Endothelial cell of umbilical vein (primary cell): ENCODE results near the gene RNU7-1. TPM values are rescaled to one million over a fixed set of nuclear protein-coding genes. Genes with fewer than 3 reads are reported as not detected.

ENCODE experiments used
- BruUV-seq: library from RNA; stranded (reverse); fragments of 400-500 nt; replicated peaks from 2 replicates; lab custom pipeline; 2021; lab: Mats Ljungman, UMichigan
- CTCF ChIA-PET: fragments of 300-600, 350-600 bp; sonication (Branson Sonifier 250); formaldehyde crosslinking; loops from one replicate; lab custom pipeline; 2021; ENCODE audit warnings: antibody characterized with exemption, inconsistent platforms; lab: Charles Lee
- POLR2A ChIA-PET: fragments of 300-600, 350-600 bp; sonication (Branson Sonifier 250); formaldehyde crosslinking; loops from one replicate; lab custom pipeline; 2021; ENCODE audit warnings: antibody characterized with exemption, inconsistent platforms; lab: Charles Lee
- DNase-seq: peaks from one replicate; pipeline ENCODE4 v3.0.0-alpha.2; 2011; ENCODE audit warnings: low read depth, low spot score
- FAIRE-seq: peaks from 2 replicates; lab custom pipeline; 2011; peaks lifted over from hg19 to GRCh38; lab: Jason Lieb, UNC
- H2AFZ ChIP-seq: 2 replicates; pipeline ENCODE4 v1.6.0; 2012; ENCODE audit warnings: low read depth, low read length, control low read depth, inconsistent platforms
- H3K27ac ChIP-seq: 2 replicates; pipeline ENCODE4 v1.5.1; 2011; ENCODE audit warnings: low read depth, mild to moderate bottlenecking, control low read depth, low read length, moderate library complexity; ENCODE audit not compliant: insufficient read depth
- H3K27me3 ChIP-seq, 2 experiments: 2 replicates each; pipeline versions ENCODE4 v1.6.0 to v1.6.1; 2011; ENCODE audit warnings: low read length in 2 of 2, mixed read lengths in 1 of 2; ENCODE audit not compliant: control insufficient read depth in 2 of 2, insufficient read depth in 2 of 2
- H3K36me3 ChIP-seq, 2 experiments: 2 replicates in 1 of 2; 3 replicates in 1 of 2; pipeline ENCODE4 v1.5.1; 2011; ENCODE audit warnings: low read length in 2 of 2, mild to moderate bottlenecking in 1 of 2, moderate library complexity in 1 of 2; ENCODE audit not compliant: control insufficient read depth in 2 of 2, insufficient read depth in 2 of 2; ENCODE audit errors: extremely low read depth in 1 of 2
- H3K4me1 ChIP-seq: 3 replicates; pipeline ENCODE4 v1.5.1; 2011; ENCODE audit warnings: mild to moderate bottlenecking, low read length; ENCODE audit not compliant: control insufficient read depth, insufficient read depth; ENCODE audit errors: extremely low read depth
- H3K4me2 ChIP-seq: 2 replicates; pipeline ENCODE4 v1.6.1; 2011; ENCODE audit warnings: low read length, control low read depth, mixed read lengths; ENCODE audit not compliant: insufficient read depth
- H3K4me3 ChIP-seq, 3 experiments: fragments of 200-600 bp in 1 of 3; sonication (generic), shearing (Covaris generic) in 1 of 3; replicated peaks in 1 of 3; 2 replicates each; pipeline ENCODE4 v1.5.1; 2011 to 2016; ENCODE audit warnings: control low read depth in 3 of 3, low read length in 3 of 3, mild to moderate bottlenecking in 2 of 3, inconsistent platforms in 1 of 3, low read depth in 1 of 3, moderate library complexity in 1 of 3; ENCODE audit not compliant: insufficient read depth in 1 of 3
- H3K79me2 ChIP-seq: 2 replicates; pipeline ENCODE4 v1.6.0; 2012; ENCODE audit warnings: low read length, inconsistent platforms; ENCODE audit not compliant: control insufficient read depth, insufficient read depth
- H3K9ac ChIP-seq: replicated peaks from 2 replicates; pipeline ENCODE3; 2011; ENCODE audit warnings: low read length, control low read depth; ENCODE audit not compliant: insufficient read depth; ENCODE audit errors: extremely low read depth
- H3K9me1 ChIP-seq: replicated peaks from 3 replicates; pipeline ENCODE4 v1.6.0; 2011; ENCODE audit warnings: mild to moderate bottlenecking, low read length; ENCODE audit not compliant: control insufficient read depth, insufficient read depth; ENCODE audit errors: extremely low read depth
- H3K9me3 ChIP-seq: replicated peaks from 2 replicates; pipeline ENCODE4 v1.5.1; 2012; ENCODE audit warnings: low read length, inconsistent platforms; ENCODE audit not compliant: control insufficient read depth, insufficient read depth
- H4K20me1 ChIP-seq: replicated peaks from 2 replicates; pipeline ENCODE3; 2011; ENCODE audit warnings: mild to moderate bottlenecking, low read length; ENCODE audit not compliant: control insufficient read depth, insufficient read depth; ENCODE audit errors: extremely low read depth
- CTCF ChIP-seq, 2 donors: IDR thresholded peaks; 1 replicate in 1 of 2; 2 replicates in 1 of 2; pipeline ENCODE4 v1.5.1; 2011; ENCODE audit warnings: low read length in 2 of 2, mild to moderate bottlenecking in 2 of 2, moderate library complexity in 2 of 2, control low read depth in 1 of 2, inconsistent platforms in 1 of 2, low read depth in 1 of 2; ENCODE audit not compliant: insufficient read depth in 1 of 2; ENCODE audit errors: extremely low read depth in 1 of 2
- EZH2 ChIP-seq: IDR thresholded peaks from 2 replicates; pipeline ENCODE4 v1.6.1; 2012; ENCODE audit warnings: borderline replicate concordance, low read depth, mild to moderate bottlenecking, moderate library complexity, low read length, inconsistent platforms; ENCODE audit not compliant: severe bottlenecking
- FOS ChIP-seq: IDR thresholded peaks from 2 replicates; pipeline ENCODE4 v1.6.1; 2011; ENCODE audit warnings: mild to moderate bottlenecking, low read length, moderate library complexity, borderline replicate concordance; ENCODE audit not compliant: insufficient read depth
- GATA2 ChIP-seq: IDR thresholded peaks from 2 replicates; pipeline ENCODE4 v1.7.0; 2011; ENCODE audit warnings: low read depth, mild to moderate bottlenecking, moderate library complexity, mixed read lengths, low read length; ENCODE audit not compliant: insufficient read length, insufficient read depth
- JUN ChIP-seq: IDR thresholded peaks from 2 replicates; pipeline ENCODE4 v1.6.1; 2011; ENCODE audit warnings: borderline replicate concordance, low read depth; ENCODE audit not compliant: insufficient read length, insufficient read depth
- MAX ChIP-seq: IDR thresholded peaks from 2 replicates; pipeline ENCODE4 v1.6.1; 2011; ENCODE audit not compliant: insufficient read depth, insufficient read length
- MYC ChIP-seq: IDR thresholded peaks from one replicate; pipeline ENCODE4 v1.6.1; 2011; ENCODE audit warnings: mild to moderate bottlenecking, low read depth, low read length
- POLR2A ChIP-seq: IDR thresholded peaks from 2 replicates; pipeline ENCODE4 v1.6.1; 2012; ENCODE audit warnings: low read depth, mild to moderate bottlenecking, control low read depth, low read length
- POLR2AphosphoS5 ChIP-seq: IDR thresholded peaks from 2 replicates; pipeline ENCODE4 v1.6.1; 2012; ENCODE audit warnings: low read depth, mild to moderate bottlenecking, control low read depth, low read length, moderate library complexity; ENCODE audit not compliant: insufficient read depth
- dilution Hi-C: fragments of 300-500 bp; cut with MboI; formaldehyde crosslinking; loops from one replicate; pipeline ENCODE4 v1.15.0; 2019; ENCODE audit warnings: low sequenced_read_pairs; ENCODE audit not compliant: extremely low pct_ligation_motif_present
- intact Hi-C: fragments of 100-400 bp; cut with micrococcal nuclease; formaldehyde crosslinking; loops from one replicate; pipeline ENCODE4 v1.10.0; 2022
- polyA plus RNA-seq, 4 experiments: library from polyadenylated mRNA; depleted of rRNA in 3 of 4; stranded (reverse) in 3 of 4; unstranded in 1 of 4; fragments of >200 nt; gene quantifications; 2 replicates each; pipeline versions ENCODE4 v1.2.1 to v1.2.3, GENCODE V29; 2011 to 2012; ENCODE audit warnings: missing spikeins in 1 of 4
- total RNA-seq: library from RNA; stranded (reverse); gene quantifications from 2 replicates; pipeline ENCODE4 v1.2.3, GENCODE V29; 2021

RNU7-1 gene
- total and polyA plus RNA-seq, 2 donors (not counting 3 experiments of a cell fraction or from before 2014, with no cell fraction given) = not detected

- dilution Hi-C loops = no loop called here
- H2AFZ ChIP-seq = no peak overlapping the region
- ChIA-PET POLR2A (interaction anchor here (0.9 to 1.6 kb wide), 2 partner anchors 25 to 221 kb away, joined by 4 to 5 read pairs; partner anchors contain the start of genes C12orf57 and RNU7-1), CTCF (interaction anchor here (1.0 to 2.2 kb wide), 4 partner anchors 24 to 99 kb away, joined by 3 to 13 read pairs (median 5); partner anchors contain the start of genes C12orf57 and RNU7-1)
- no peaks in the 10 kb centered on the region for H3K9me3 ChIP-seq
- H3K4me3 ChIP-seq = no peak overlapping the region
- BruUV-seq = no TSS peak
- H3K4me1 ChIP-seq = peaks cover 16% of the 10 kb centered on the region
- H3K4me2 ChIP-seq = peak overlapping the region; percentile 88
- H3K79me2 ChIP-seq = peaks cover 54% of the 10 kb centered on the region
- DNase-seq = no peak
- no peak overlapping the region for H3K9ac ChIP-seq
- FAIRE-seq = no peak
- no peaks in the 10 kb centered on the region for H3K9me1 ChIP-seq
- peaks cover 13 to 30% of the 10 kb centered on the region in 2 experiments for H3K36me3 ChIP-seq
- H3K27me3 ChIP-seq = no peaks in the 10 kb centered on the region
- TF ChIP-seq CTCF (IDR thresholded peaks at IDR 0.05; ENCODE audit: extremely low read depth in 1 of 2, insufficient read depth in 1 of 2, low read depth in 1 of 2, low read length in 2 of 2) (no peak), POLR2A (no peak), FOS (no peak), GATA2 (no peak), MYC (no peak), JUN (no peak), POLR2AphosphoS5 (no peak), EZH2 (no peak), MAX (no peak)
- intact Hi-C loops = no loop called here
- H4K20me1 ChIP-seq = no peaks in the 10 kb centered on the region
- H3K27ac ChIP-seq = no peak overlapping the region
These were observed 24.8 kb downstream of the RNU7-1 start for GRCh38 chr12:6968426-6968825.
